GM12878 (cell line): ENCODE data around the gene ADCY7.

Source experiments
- ASH2L ChIP-seq: fragments of 300-600, 200-600 bp; sonication (generic); IDR thresholded peaks from 2 replicates; pipeline ENCODE4 v1.6.1; 2017; ENCODE audit warnings: low read depth, mild to moderate bottlenecking, borderline replicate concordance
- CEBPB ChIP-seq, 2 experiments: fragments of 150-350 bp in 1 of 2; IDR thresholded peaks; 2 replicates each; pipeline ENCODE4 v1.6.1; 2012 to 2014; ENCODE audit warnings: low read depth in 2 of 2, low read length in 2 of 2, borderline replicate concordance in 1 of 2, inconsistent platforms in 1 of 2
- CTCF ChIP-seq, 3 experiments: IDR thresholded peaks in 2 of 3; conservative IDR thresholded peaks in 1 of 3; 2 replicates each; pipeline ENCODE4 v1.5.1; 2011; ENCODE audit warnings: low read depth in 3 of 3, low read length in 3 of 3, mild to moderate bottlenecking in 3 of 3, control low read depth in 2 of 3, moderate library complexity in 2 of 3, inconsistent platforms in 1 of 3, mixed read lengths in 1 of 3; ENCODE audit not compliant: control insufficient read depth in 2 of 3, insufficient read depth in 1 of 3; ENCODE audit errors: extremely low read depth in 1 of 3
- GABPA ChIP-seq: IDR thresholded peaks from 2 replicates; pipeline ENCODE4 v1.6.1; 2014; ENCODE audit warnings: antibody characterized with exemption, low read depth, mild to moderate bottlenecking, inconsistent platforms
- MEF2B ChIP-seq: fragments of 450-650 bp; IDR thresholded peaks from 2 replicates; pipeline ENCODE4 v1.6.1; 2018; ENCODE audit warnings: mild to moderate bottlenecking, moderate library complexity; ENCODE audit not compliant: partially characterized antibody, poor library complexity, severe bottlenecking
- POLR2A ChIP-seq: IDR thresholded peaks from 2 replicates; pipeline ENCODE4 v1.6.1; 2011; ENCODE audit warnings: low read depth, mild to moderate bottlenecking, low read length
- SUZ12 ChIP-seq: fragments of 200-600 bp; sonication (generic); IDR thresholded peaks from one replicate; pipeline ENCODE4 v1.6.1; 2018; ENCODE audit warnings: antibody characterized with exemption, mild to moderate bottlenecking; ENCODE audit not compliant: unreplicated experiment
- TARDBP ChIP-seq: IDR thresholded peaks from 2 replicates; pipeline ENCODE4 v1.6.1; 2016; ENCODE audit warnings: borderline replicate concordance
- WRNIP1 ChIP-seq: IDR thresholded peaks from 2 replicates; pipeline ENCODE4 v1.6.1; 2011; ENCODE audit warnings: low read depth, low read length, improper control_type of control experiment, borderline replicate concordance

GRCh38 chr16:50247906-50248608, 18.3 kb upstream of the ADCY7 start:
- TF ChIP-seq POLR2A = no peak
- no peak for TF ChIP-seq CTCF (IDR thresholded peaks at IDR 0.05 in 2 of 3, conservative IDR thresholded peaks at IDR 0.05 in 1 of 3; ENCODE audit: control insufficient read depth in 2 of 3, extremely low read depth in 1 of 3, insufficient read depth in 1 of 3, low read depth in 3 of 3, low read length in 3 of 3)
- no peak for TF ChIP-seq WRNIP1
- TF ChIP-seq MEF2B = no peak
- no peak for TF ChIP-seq CEBPB (IDR thresholded peaks at IDR 0.05; ENCODE audit: borderline replicate concordance in 1 of 2, low read depth in 2 of 2, low read length in 2 of 2)
- no peak for TF ChIP-seq ASH2L
- no peak for TF ChIP-seq SUZ12
- no peak for TF ChIP-seq GABPA
- no peak for TF ChIP-seq TARDBP
